ENCODE results near the gene ZNF33A.

GRCh38 chr10:38094158-38094926 lies 83.9 kb downstream of the ZNF33A start, which contains the start of gene ZNF37A:
- TF ChIP-seq POLR2A (IDR thresholded peaks at IDR 0.05; ENCODE audit: extremely low read depth, insufficient read length) = peak; percentile 36
- TF ChIP-seq CTCF (IDR thresholded peaks at IDR 0.05; ENCODE audit: low read depth, low read length) = no peak
- peak; percentile 63 for TF ChIP-seq MYC (IDR thresholded peaks at IDR 0.05; ENCODE audit: low read depth, low read length)
